Chondrocyte (in vitro differentiated cells): Measurements from ENCODE around the gene ARFIP1. TPM values are rescaled to one million over a fixed set of nuclear protein-coding genes. Genes with fewer than 3 reads are reported as not detected.

Source experiments
- DNase-seq: peaks from one replicate; pipeline ENCODE4 v3.0.0; 2021; ENCODE audit warnings: mixed read lengths, low spot score
- H3K27ac Mint-ChIP-seq: one replicate; pipeline ENCODE4 v1.8.0; 2021; ENCODE audit warnings: mild to moderate bottlenecking, moderate library complexity, mixed read lengths; ENCODE audit not compliant: unreplicated experiment
- H3K27me3 Mint-ChIP-seq: 2 replicates; pipeline ENCODE4 v1.8.0; 2021; ENCODE audit warnings: low read depth, mixed read lengths
- H3K36me3 Mint-ChIP-seq: 2 replicates; pipeline ENCODE4 v1.8.0; 2021; ENCODE audit warnings: low read depth, mixed read lengths
- H3K4me1 Mint-ChIP-seq: 2 replicates; pipeline ENCODE4 v1.8.0; 2021; ENCODE audit warnings: low read depth, mild to moderate bottlenecking, mixed read lengths
- H3K4me3 Mint-ChIP-seq: one replicate; pipeline ENCODE4 v1.8.0; 2021; ENCODE audit warnings: mild to moderate bottlenecking, moderate library complexity, mixed read lengths; ENCODE audit not compliant: unreplicated experiment
- H3K9me3 Mint-ChIP-seq: 2 replicates; pipeline ENCODE4 v1.8.0; 2021; ENCODE audit warnings: low read depth, mixed read lengths
- CTCF ChIP-seq: fragments of 200-600 bp; sonication (generic); IDR thresholded peaks from 2 replicates; pipeline ENCODE4 v1.5.0; 2021; ENCODE audit warnings: antibody characterized with exemption, mild to moderate bottlenecking, moderate library complexity
- total RNA-seq: library from RNA; stranded (reverse); gene quantifications from 3 replicates; pipeline ENCODE4 v1.2.1, GENCODE V29; 2021

Gene ARFIP1
- total RNA-seq, 1 donor from 2014 or later = 25.9 TPM

DNA sequence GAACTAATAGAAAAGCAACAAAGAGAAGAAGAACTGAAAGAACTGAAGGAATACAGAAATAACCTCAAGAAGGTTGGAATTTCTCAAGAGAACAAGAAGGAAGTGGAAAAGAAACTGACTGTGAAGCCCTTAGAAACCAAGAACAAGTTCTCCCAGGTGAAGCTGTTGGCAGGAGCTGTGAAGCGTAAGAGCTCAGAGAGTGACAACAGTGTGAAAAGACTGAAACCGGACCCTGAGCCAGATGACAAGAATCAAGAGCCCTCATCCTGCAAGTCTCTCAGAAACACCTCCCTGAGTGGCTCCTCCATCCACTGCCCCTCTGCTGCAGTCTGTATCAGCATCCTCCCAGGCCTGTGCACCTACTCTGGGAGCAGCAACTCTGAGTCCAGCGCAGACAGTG lies 148.0 kb downstream of the ARFIP1 start:
- no peak overlapping the region for H3K27ac Mint-ChIP-seq
- DNase-seq = no peak
- H3K27me3 Mint-ChIP-seq = no peaks in the 10 kb centered on the region
- no peak overlapping the region for H3K4me3 Mint-ChIP-seq
- H3K9me3 Mint-ChIP-seq = no peaks in the 10 kb centered on the region
- no peak for TF ChIP-seq CTCF
- H3K36me3 Mint-ChIP-seq = peaks cover 4% of the 10 kb centered on the region
- no peaks in the 10 kb centered on the region for H3K4me1 Mint-ChIP-seq

DNA sequence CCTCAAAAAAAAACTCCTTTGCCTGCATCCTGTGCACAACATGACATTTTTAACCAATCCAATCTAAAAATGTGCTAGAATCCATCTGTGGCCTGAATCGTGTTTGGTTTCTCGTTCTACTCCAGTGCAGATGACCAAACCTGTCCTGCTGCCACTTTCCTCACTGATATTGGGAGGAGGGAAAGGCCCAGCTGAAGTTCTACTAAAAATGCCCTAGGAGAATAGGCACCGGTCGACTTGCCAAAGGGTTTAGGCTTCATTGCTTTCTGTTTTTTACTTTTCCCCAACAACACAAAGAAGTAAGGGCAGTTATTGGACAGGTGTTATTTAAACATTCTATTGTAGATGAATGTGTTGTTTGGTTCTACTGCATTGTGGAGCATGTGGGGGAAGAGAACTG lies 148.5 kb downstream of the ARFIP1 start:
- no peak overlapping the region for H3K4me3 Mint-ChIP-seq
- H3K36me3 Mint-ChIP-seq = peaks cover 4% of the 10 kb centered on the region
- no peaks in the 10 kb centered on the region for H3K9me3 Mint-ChIP-seq
- no peak for DNase-seq
- TF ChIP-seq CTCF = no peak
- no peak overlapping the region for H3K27ac Mint-ChIP-seq
- no peaks in the 10 kb centered on the region for H3K4me1 Mint-ChIP-seq
- no peaks in the 10 kb centered on the region for H3K27me3 Mint-ChIP-seq

- no peaks in the 10 kb centered on the region for H3K4me1 Mint-ChIP-seq
- H3K36me3 Mint-ChIP-seq = peaks cover 4% of the 10 kb centered on the region
- no peak for DNase-seq
- no peak overlapping the region for H3K27ac Mint-ChIP-seq
- H3K4me3 Mint-ChIP-seq = no peak overlapping the region
- no peak for TF ChIP-seq CTCF
- no peaks in the 10 kb centered on the region for H3K27me3 Mint-ChIP-seq
- no peaks in the 10 kb centered on the region for H3K9me3 Mint-ChIP-seq
Observed at GRCh38 chr4:152929888-152930287, 150.1 kb downstream of the ARFIP1 start.

- Mint-ChIP-seq H3K27ac (no peak overlapping the region), H3K36me3 (no peaks in the 10 kb centered on the region), H3K4me3 (peak overlapping the region; percentile 72), H3K27me3 (no peaks in the 10 kb centered on the region), H3K9me3 (no peaks in the 10 kb centered on the region), H3K4me1 (peaks cover 18% of the 10 kb centered on the region)
- no peak for DNase-seq
- no peak for TF ChIP-seq CTCF
Observed at GRCh38 chr4:152935143-152935542, 155.4 kb downstream of the ARFIP1 start.

DNA sequence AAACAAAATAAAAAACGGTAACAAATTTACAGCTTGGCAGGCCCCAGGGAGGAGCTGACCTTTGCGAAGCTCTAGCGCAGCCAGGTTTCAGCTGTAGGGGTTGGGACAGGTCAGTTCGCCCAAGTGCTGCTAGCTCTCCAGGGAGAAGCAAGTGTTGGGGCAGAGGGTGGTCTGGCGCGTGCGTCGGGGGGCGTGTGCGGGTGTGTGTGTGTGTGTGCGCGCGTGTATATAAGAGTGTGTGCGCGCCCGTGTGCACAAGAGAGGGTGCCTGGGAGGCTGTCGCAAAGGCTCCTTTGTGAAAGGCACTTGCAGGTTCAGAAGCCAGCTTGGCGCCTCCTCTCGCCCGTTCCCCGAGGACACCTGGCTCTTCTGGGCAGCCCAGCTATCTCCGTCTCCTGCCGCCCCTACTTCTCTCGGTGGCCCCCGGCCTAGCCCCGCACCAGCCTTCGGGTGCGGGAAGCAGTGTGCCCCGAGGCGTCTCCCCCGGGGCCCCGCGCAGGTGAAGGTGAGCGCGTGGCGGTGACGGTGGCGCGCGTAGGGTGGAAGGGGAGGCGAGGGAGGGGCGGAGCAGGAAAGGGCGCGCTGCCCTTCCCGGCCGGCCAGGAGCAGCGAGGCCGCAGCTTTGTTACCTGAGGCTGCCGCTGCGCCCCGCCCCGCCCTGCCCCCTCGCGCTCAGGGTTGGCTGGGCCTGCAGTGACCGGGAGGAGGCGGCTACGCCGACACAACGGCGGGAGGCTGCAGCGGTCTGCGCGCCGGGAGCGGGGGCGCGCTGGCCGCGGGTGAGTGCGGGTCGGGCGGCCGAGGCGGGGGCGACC lies 156.1 kb downstream of the ARFIP1 start, which contains the start of gene FHDC1:
Gene FHDC1 (plus strand): TSS at position 693 of the 815 bp plus-strand sequence. CDS start 6,735 bp downstream, outside the sequence.
- DNase-seq = peak; percentile 77
- Mint-ChIP-seq H3K36me3 (no peaks in the 10 kb centered on the region), H3K9me3 (no peaks in the 10 kb centered on the region), H3K4me3 (peak within 1 kb of the TSS; percentile 72), H3K4me1 (peaks cover 18% of the 10 kb centered on the region), H3K27me3 (no peaks in the 10 kb centered on the region), H3K27ac (no peak within 1 kb of the TSS)
- TF ChIP-seq CTCF = peak; percentile 15
